SU-DHL-6 (cell line): ENCODE data around the gene STAC.

Experiments used
- EZH2phosphoT487 ChIP-seq: fragments of 200-600 bp; sonication (generic), shearing (Covaris generic); conservative IDR thresholded peaks from 2 replicates; pipeline ENCODE4 v1.6.1; 2018; ENCODE audit warnings: mild to moderate bottlenecking, antibody characterized with exemption, low read length, moderate library complexity, mixed read lengths
- TF ChIP-seq, protein P1 (sequence below): fragments of 200-600 bp; sonication (generic); IDR thresholded peaks from one replicate; pipeline ENCODE4 v1.5.1; 2017; ENCODE audit warnings: antibody characterized with exemption, mild to moderate bottlenecking, low read length, moderate library complexity; ENCODE audit not compliant: insufficient read depth, poor library complexity, severe bottlenecking

DNA sequence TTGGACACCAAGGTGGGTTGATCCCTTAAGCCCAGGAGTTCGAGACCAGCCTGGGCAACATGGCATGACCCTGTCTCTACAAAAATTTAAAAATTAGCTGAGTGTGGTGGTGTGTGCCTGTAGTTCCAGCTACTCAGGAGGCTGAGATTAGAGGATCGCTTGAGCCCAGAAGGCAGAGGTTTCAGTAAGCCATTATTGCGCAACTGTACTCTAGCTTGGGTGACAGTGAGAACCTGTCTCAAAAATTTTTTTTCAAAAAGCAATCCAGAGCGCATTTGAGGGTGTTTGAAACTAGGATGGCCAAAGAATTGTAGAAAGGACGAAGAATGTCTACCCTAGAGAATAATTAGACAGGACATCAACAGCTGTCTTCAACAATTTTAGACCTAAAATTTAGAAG is 103.4 kb downstream of the STAC start:
- TF ChIP-seq, protein P1, sequence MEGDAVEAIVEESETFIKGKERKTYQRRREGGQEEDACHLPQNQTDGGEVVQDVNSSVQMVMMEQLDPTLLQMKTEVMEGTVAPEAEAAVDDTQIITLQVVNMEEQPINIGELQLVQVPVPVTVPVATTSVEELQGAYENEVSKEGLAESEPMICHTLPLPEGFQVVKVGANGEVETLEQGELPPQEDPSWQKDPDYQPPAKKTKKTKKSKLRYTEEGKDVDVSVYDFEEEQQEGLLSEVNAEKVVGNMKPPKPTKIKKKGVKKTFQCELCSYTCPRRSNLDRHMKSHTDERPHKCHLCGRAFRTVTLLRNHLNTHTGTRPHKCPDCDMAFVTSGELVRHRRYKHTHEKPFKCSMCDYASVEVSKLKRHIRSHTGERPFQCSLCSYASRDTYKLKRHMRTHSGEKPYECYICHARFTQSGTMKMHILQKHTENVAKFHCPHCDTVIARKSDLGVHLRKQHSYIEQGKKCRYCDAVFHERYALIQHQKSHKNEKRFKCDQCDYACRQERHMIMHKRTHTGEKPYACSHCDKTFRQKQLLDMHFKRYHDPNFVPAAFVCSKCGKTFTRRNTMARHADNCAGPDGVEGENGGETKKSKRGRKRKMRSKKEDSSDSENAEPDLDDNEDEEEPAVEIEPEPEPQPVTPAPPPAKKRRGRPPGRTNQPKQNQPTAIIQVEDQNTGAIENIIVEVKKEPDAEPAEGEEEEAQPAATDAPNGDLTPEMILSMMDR = no peak
- TF ChIP-seq EZH2phosphoT487 = no peak
